Measurements from ENCODE around the gene BACE1. TPM values are rescaled to one million over a fixed set of nuclear protein-coding genes. Genes with fewer than 3 reads are reported as not detected.

Gene BACE1
- total and polyA plus RNA-seq, 10 of the 15 experiments (the other 5 are each of a cell fraction or from before 2014, with no cell fraction given), result 0.07 to 1.6 (median 0.32) TPM

DNA sequence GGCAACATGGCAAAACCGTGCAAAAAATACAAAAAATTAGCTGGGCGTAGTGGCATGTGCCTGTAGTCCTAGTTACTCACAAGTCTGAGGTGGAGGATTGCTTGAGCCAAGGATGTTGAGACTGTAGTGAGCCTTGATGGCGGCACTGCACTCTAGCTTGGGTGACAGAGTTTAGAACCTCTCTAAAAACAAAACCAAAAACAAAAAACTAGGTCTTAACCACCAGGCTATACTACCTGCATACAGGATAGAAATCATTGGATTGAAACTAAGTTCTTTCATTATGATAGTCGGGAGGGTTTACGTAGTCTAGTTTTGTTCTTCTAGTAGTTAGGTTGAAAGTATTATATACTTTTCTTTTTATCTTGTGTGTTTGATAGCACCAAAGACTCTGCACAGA, 77.8 kb downstream of the BACE1 start:
- peaks cover 3% of the 10 kb centered on the region; the same call in 1 of the 2 replicates for H3K4me1 ChIP-seq (ENCODE audit: control insufficient read depth, insufficient read depth, low read length)
- BruUV-seq (replicated peaks), result no TSS peak
- no peak for ATAC-seq
- FAIRE-seq, result no peak
- no peak overlapping the region for H3K9ac ChIP-seq (ENCODE audit: control insufficient read depth, insufficient read depth, low read length)
- in situ Hi-C loops (cut with MboI), result no loop called here
- TF ChIP-seq BHLHE40 (IDR thresholded peaks at IDR 0.05; ENCODE audit: borderline replicate concordance in 1 of 2, low read depth in 2 of 2, low read length in 1 of 2) (no peak), BACH1 (IDR thresholded peaks at IDR 0.05; ENCODE audit: borderline replicate concordance) (no peak), MEF2A (IDR thresholded peaks at IDR 0.05; ENCODE audit: insufficient read depth, low read depth, low read length) (no peak), YBX1 (IDR thresholded peaks at IDR 0.05) (no peak), GABPA (IDR thresholded peaks at IDR 0.05; ENCODE audit: low read depth) (no peak), EZH2 (IDR thresholded peaks at IDR 0.05; ENCODE audit: borderline replicate concordance, control insufficient read depth, low read depth, low read length) (no peak), MYB (IDR thresholded peaks at IDR 0.05; ENCODE audit: borderline replicate concordance, low read depth, low read length) (no peak), EGR1 (IDR thresholded peaks at IDR 0.05; ENCODE audit: borderline replicate concordance in 1 of 2, low read depth in 2 of 2, low read length in 2 of 2) (no peak)
- TF ChIP-seq, protein P1, sequence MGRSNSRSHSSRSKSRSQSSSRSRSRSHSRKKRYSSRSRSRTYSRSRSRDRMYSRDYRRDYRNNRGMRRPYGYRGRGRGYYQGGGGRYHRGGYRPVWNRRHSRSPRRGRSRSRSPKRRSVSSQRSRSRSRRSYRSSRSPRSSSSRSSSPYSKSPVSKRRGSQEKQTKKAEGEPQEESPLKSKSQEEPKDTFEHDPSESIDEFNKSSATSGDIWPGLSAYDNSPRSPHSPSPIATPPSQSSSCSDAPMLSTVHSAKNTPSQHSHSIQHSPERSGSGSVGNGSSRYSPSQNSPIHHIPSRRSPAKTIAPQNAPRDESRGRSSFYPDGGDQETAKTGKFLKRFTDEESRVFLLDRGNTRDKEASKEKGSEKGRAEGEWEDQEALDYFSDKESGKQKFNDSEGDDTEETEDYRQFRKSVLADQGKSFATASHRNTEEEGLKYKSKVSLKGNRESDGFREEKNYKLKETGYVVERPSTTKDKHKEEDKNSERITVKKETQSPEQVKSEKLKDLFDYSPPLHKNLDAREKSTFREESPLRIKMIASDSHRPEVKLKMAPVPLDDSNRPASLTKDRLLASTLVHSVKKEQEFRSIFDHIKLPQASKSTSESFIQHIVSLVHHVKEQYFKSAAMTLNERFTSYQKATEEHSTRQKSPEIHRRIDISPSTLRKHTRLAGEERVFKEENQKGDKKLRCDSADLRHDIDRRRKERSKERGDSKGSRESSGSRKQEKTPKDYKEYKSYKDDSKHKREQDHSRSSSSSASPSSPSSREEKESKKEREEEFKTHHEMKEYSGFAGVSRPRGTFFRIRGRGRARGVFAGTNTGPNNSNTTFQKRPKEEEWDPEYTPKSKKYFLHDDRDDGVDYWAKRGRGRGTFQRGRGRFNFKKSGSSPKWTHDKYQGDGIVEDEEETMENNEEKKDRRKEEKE (IDR thresholded peaks at IDR 0.05), result no peak
- TF ChIP-seq, protein P2, sequence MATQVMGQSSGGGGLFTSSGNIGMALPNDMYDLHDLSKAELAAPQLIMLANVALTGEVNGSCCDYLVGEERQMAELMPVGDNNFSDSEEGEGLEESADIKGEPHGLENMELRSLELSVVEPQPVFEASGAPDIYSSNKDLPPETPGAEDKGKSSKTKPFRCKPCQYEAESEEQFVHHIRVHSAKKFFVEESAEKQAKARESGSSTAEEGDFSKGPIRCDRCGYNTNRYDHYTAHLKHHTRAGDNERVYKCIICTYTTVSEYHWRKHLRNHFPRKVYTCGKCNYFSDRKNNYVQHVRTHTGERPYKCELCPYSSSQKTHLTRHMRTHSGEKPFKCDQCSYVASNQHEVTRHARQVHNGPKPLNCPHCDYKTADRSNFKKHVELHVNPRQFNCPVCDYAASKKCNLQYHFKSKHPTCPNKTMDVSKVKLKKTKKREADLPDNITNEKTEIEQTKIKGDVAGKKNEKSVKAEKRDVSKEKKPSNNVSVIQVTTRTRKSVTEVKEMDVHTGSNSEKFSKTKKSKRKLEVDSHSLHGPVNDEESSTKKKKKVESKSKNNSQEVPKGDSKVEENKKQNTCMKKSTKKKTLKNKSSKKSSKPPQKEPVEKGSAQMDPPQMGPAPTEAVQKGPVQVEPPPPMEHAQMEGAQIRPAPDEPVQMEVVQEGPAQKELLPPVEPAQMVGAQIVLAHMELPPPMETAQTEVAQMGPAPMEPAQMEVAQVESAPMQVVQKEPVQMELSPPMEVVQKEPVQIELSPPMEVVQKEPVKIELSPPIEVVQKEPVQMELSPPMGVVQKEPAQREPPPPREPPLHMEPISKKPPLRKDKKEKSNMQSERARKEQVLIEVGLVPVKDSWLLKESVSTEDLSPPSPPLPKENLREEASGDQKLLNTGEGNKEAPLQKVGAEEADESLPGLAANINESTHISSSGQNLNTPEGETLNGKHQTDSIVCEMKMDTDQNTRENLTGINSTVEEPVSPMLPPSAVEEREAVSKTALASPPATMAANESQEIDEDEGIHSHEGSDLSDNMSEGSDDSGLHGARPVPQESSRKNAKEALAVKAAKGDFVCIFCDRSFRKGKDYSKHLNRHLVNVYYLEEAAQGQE (IDR thresholded peaks at IDR 0.05; ENCODE audit: low read depth, low read length), result no peak
- no peaks in the 10 kb centered on the region for H4K20me1 ChIP-seq (ENCODE audit: control insufficient read depth, insufficient read depth)
- POLR2A ChIA-PET, result no interaction called here
- H2AFZ ChIP-seq (ENCODE audit: control insufficient read depth, low read depth, low read length), result no peak overlapping the region
- peaks cover 6% of the 10 kb centered on the region for H3K79me2 ChIP-seq (ENCODE audit: control insufficient read depth, insufficient read depth, low read length)
- 44% methylated on average over 5 of the region's 5 CpGs for WGBS (ENCODE audit: insufficient coverage, insufficient replicate concordance, low lambda C conversion rate, missing lambda C conversion rate)
- no peak overlapping the region for H3K4me3 ChIP-seq
- no peak overlapping the region for H3K4me2 ChIP-seq (ENCODE audit: control insufficient read depth, insufficient read depth)
- SMC1A ChIA-PET (ENCODE audit: uncharacterized antibody, unreplicated experiment), result interaction anchor here (1.2 kb wide), 1 partner anchor 12 kb away, joined by 3 read pairs; no protein-coding TSS in a partner anchor
- H3K27ac ChIP-seq (ENCODE audit: control insufficient read depth, insufficient read depth), result no peak overlapping the region
- RAD21 ChIA-PET (ENCODE audit: unreplicated experiment), result no interaction called here
- H3K36me3 ChIP-seq (ENCODE audit: control insufficient read depth in 2 of 2, insufficient read depth in 2 of 2, low read length in 1 of 2), result no peaks in the 10 kb centered on the region; a peak in 2 of 4 replicates
- DNase-seq (ENCODE audit: low read depth, low spot score), result no peak
- CTCF ChIA-PET, result interaction anchor here (0.6 kb wide), 1 partner anchor 92 kb away, joined by 3 read pairs; no protein-coding TSS in a partner anchor
- H3K27me3 ChIP-seq (replicated peaks in 1 of 2; ENCODE audit: control insufficient read depth in 2 of 2, insufficient read depth in 2 of 2, low read length in 1 of 2), result no peaks in the 10 kb centered on the region
- intact Hi-C loops (cut with micrococcal nuclease; ENCODE audit: unreplicated experiment), result no loop called here
- H3K9me3 ChIP-seq (replicated peaks; ENCODE audit: control insufficient read depth, insufficient read depth, low read length), result no peaks in the 10 kb centered on the region

All from GM12878 (cell line).